Medulla oblongata (tissue), 1 donor: Measurements from ENCODE around the gene GAPDH.
"Not testable (repeated sequence)": the region's sequence is repeated elsewhere in the genome, so short reads cannot be mapped to it uniquely, and the experiment has no call there.

Experiments
- DNase-seq: peaks from one replicate; pipeline ENCODE4 v3.0.0-alpha.2; 2015; ENCODE audit errors: extremely low spot score

Gene GAPDH

GRCh38 chr12:6533923-6534694 is at the start of gene GAPDH:
Gene GAPDH, plus strand, starts transcription at chr12:6534517. Its CDS starts 316 bp downstream, at chr12:6534833.
- DNase-seq: peak; percentile 98

GRCh38 chr12:6488240-6488639 is 46.1 kb upstream of the GAPDH start:
- DNase-seq: no peak

DNA sequence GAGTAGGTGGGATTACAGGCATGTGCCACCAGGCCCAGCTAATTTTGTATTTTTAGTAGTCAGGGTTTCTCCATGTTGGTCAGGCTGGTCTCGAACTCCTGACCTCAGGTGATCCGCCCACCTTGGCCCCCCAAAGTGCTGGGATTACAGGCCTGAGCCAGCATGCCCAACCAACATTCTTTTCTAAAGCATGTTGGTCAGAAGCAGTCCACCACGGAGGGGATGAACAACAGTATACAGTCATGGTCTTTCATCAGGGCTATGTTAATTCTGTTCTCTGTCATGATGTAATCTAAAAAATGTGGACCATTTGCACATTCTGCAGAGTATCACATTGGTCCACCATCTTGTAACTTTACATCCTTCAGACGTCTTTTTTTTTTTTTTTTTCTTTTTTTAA is 44.9 kb upstream of the GAPDH start:
- no peak for DNase-seq

- not testable (repeated sequence) for DNase-seq
These were observed 43.6 kb upstream of the GAPDH start for GRCh38 chr12:6490673-6491072.

GRCh38 chr12:6492838-6493496 is 41.4 kb upstream of the GAPDH start, which contains the start of gene MRPL51:
Gene MRPL51, minus strand, starts transcription at chr12:6493262. Its CDS starts 126 bp downstream, at chr12:6493136.
- DNase-seq: peak; percentile 97

DNA sequence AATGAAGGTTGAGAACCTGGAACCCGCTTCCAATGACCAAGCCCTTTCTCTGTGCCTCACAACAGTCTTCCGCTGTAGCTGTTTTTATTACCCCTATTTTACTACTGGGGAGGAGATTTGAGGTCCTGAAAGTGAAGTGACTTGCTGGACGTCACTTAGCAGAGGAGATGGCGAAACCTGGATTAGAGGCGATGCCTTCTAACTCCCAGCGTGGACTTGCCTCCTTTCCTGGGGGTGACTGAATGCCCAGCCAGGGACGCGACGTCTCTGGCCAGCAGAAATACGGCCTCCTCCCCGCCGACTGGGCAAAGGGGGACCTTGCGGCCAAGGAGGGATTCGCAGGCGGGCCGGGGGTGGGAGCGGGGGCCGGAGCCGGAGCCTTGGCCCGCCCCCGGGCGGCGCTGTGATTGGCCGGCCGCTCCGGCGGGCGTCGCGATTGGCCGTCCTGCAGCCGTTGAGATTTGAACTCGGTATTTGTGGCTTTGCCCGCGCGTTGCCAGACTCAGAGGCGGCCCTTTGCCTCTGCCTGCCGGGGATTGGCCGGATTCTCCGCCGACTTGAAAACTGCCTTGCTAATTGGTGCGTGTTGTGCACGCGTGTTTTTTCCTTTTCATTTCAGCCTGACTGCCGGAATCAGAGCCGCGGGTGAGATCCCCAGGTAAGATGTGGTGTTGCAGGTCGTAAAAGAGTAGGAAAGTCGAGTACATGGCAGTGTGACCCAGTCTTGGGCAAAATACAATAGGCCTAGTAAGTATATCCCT is 40.6 kb upstream of the GAPDH start, which contains the start of gene NCAPD2:
Gene NCAPD2 (plus strand): TSS at position 606 of the 761 bp plus-strand sequence. CDS start 997 bp downstream, outside the sequence.
- peak; percentile 98 for DNase-seq

- peak; percentile 19 for DNase-seq
These were observed 40.0 kb upstream of the GAPDH start for GRCh38 chr12:6494258-6494743.

- no peak for DNase-seq
These were observed 39.3 kb upstream of the GAPDH start for GRCh38 chr12:6494968-6495367.

DNA sequence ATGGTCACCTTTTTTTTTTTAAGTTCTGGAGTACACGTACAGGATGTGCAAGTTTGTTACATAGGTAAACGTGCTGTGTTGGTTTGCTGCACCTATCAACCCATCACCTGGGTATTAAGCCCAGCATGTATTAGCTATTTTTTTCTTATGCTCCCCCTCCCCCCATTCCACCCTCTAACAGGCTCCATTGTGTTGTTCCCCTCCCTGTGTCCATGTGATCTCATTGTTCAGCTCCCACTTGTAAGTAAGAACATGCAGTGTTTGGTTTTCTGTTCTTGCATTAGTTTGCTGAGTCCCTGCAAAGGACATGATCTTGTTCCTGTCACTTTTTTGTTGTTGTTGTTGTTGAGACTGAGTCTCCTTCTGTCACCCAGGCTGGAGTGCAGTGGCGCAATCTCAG is 37.0 kb upstream of the GAPDH start:
- DNase-seq: peak; percentile 60

DNA sequence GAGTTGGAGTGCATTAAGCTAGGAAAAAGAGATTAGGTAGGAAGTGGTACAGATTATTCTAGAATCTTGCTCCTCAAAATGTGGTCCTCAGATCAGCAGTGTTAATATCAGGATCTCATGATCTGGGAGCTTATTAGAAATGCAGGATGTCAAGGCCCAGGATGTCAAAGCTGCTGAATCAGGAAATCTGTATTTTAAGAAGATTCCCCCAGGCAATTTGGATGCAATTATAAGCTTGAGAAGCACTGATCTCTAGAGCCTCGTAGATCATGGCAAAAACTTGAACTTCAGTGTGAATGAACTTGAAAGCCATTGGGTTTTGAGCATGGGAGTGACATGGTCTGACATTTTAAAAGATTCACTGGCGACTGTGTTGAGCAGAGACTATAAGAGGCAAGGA is 33.9 kb upstream of the GAPDH start:
- no peak for DNase-seq

DNA sequence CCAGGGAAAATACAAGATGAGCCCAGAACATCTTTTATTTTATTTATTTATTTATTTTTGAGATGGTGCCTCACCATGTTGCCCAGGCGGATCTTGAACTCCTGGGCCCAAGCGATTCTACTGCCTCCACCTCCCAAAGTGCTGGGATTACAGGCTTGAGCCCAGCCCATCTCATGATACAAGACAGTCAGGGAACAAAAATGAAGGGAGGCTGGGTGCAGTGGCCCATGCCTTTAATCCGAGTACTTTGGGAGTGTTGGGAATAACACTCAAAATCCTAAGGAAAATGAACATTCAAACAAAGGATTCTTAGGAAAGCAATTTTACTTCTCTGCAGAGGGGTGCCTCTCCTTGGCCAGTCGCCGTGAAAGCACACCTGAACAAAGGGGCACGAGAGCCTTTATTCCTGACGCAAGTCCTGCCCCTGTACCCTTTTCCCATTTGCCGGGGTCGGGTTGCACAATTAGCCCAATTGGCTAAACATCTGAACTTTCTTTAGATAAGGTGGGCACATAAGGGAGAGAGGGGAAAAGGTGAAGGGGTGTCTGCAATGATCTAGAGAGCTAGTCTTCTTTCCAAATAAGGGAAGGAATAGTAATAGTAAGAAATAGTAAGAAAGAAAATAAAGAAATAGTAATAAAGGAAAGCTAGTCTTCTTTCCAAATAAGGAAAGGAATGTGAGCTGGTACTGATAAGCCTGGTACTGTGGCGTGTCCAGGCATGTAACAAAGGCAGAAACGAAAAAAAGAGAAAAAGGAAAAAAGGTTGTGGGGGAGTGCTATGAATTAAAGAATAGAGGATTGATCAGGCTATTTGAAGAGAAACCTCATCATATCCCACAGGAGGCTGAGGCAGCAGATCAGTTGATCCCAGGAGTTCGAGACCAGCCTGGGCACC is 27.0 kb upstream of the GAPDH start:
- DNase-seq: no peak

DNA sequence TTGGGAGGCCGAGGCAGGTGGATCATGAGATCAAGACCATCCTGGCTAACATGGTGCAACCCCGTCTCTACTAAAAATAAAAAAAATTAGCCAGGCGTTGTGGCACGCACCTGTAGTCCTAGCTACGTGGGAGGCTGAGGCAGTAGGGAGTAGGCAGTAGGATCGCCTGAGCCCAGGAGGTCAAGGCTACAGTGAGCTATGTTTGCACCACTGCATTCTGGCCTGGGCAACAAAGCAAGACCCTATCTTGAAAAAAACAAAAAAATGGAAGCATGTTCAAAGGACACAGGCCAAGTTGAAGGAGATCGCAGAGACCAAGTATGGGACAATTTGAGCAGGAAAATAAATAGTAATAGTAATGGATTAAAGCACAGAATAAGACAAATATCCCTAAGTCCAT is 26.2 kb upstream of the GAPDH start:
- DNase-seq: no peak

- DNase-seq: no peak
These were observed 14.1 kb upstream of the GAPDH start for GRCh38 chr12:6520186-6520585.

DNA sequence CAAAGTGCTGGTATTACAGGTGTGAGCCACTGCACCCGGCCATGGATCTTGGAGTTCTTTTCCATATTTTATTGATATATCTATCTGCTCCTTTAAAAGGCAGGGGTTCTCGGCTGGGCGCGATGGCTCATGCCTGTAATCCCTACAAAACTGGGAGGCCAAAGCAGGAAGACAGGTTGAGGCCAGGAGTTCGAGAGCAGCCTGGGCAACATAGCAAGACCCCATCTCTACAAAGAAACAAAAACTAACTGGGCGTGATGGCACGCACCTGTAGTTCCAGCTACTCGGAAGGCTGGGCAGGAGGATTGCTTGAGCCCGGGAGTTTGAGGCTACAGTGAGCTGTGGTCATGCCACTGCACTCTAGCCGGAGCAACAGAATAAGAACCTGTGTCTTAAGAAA is 12.1 kb upstream of the GAPDH start:
- DNase-seq: no peak

DNA sequence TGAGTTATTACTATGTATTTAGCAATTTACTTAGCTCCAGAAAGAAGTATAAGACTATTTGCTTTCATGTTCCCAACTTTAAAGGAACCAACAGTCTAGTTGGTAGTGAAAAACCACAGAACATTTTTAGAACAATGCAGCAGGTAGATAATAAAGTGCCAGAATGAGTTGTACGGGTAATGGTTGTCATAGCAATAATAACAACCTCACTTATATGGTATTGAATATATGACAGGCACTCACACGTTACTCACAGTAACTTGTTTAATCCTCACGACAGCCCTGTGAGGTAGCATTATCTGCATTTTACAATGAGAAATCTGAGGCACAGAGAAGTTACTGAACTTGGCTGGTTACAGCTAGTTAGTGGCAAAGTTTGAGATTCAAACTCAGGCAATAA is 10.6 kb upstream of the GAPDH start:
- no peak for DNase-seq

GRCh38 chr12:6524648-6525047 is 9.7 kb upstream of the GAPDH start:
- DNase-seq: no peak

- DNase-seq: no peak
These were observed 8.1 kb upstream of the GAPDH start for GRCh38 chr12:6526201-6526600.

DNA sequence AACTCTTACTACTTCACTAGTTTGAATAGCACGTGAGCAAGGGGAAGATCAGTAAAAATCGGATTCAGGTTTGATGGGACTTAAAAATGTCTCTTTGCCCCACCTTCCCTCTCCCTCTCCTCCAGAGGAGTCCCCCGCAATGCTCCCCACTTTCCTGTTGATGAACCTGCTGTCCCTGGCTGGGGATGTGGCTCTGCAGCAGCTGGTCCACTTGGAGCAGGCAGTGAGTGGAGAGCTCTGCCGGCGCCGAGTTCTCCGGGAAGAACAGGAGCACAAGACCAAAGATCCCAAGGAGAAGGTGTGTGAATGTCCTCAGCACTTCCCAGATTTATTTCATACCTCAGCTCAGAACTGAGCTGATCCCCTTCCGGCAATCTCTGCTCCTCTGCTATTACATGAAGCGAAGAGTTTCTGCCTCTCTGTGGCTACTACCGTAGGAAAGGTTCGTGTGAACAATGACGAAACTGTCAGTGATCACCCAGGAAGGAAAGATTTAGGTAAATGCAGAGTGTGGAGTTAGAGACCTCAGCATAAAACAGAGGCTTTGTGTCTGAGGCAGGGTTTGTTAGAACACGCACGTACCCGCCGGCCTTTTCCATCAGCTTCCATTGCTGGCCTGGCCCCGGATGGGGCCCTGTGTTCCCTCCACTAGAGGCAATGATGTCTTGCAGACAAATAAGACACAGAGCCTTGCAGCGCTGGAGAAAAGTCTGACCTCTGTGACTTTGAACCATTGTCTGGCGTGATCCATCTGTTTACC is 7.4 kb upstream of the GAPDH start:
- no peak for DNase-seq

GRCh38 chr12:6527711-6528110 is 6.6 kb upstream of the GAPDH start:
- no peak for DNase-seq

- DNase-seq: no peak
These were observed 5.6 kb upstream of the GAPDH start for GRCh38 chr12:6528539-6529235.
